B cell (primary cell): ENCODE data around the gene TBX15. TPM values are rescaled to one million over a fixed set of nuclear protein-coding genes. Genes with fewer than 3 reads are reported as not detected.

Experiments
- ATAC-seq: fragments of 200-7000 bp; cut with Tn5 transposase; one replicate; pipeline ENCODE4 v1.10.0; 2021; ENCODE audit warnings: low read depth, mild to moderate bottlenecking, moderate number of reproducible peaks, moderate library complexity
- CTCF ChIA-PET: fragments of 350-600 bp; sonication (Branson Sonifier 250); formaldehyde crosslinking; loops from one replicate; lab custom pipeline; 2021; ENCODE audit warnings: antibody characterized with exemption, inconsistent platforms; lab: Charles Lee
- POLR2A ChIA-PET: fragments of 350-600 bp; sonication (Branson Sonifier 250); formaldehyde crosslinking; loops from one replicate; lab custom pipeline; 2021; ENCODE audit warnings: antibody characterized with exemption; lab: Charles Lee
- DNase-seq: peaks from one replicate; pipeline ENCODE4 v3.0.0; 2013
- H2AFZ ChIP-seq: 2 replicates; pipeline ENCODE4 v1.6.1; 2012; ENCODE audit warnings: mild to moderate bottlenecking, low read depth, low read length; ENCODE audit not compliant: insufficient read depth, poor library complexity, severe bottlenecking
- H3K27ac ChIP-seq, 2 donors: 1 replicate in 1 of 2; 2 replicates in 1 of 2; pipeline ENCODE4 v1.5.1; 2012 to 2013; ENCODE audit warnings: low read length in 2 of 2, mild to moderate bottlenecking in 2 of 2, moderate library complexity in 1 of 2
- H3K27me3 ChIP-seq, 4 experiments: fragments of 200-600 bp in 1 of 4; sonication (generic) in 1 of 4; replicated peaks in 1 of 4; 1 replicate in 2 of 4; 2 replicates in 2 of 4; pipeline versions ENCODE4 v1.6.1 to v1.7.0; 2013 to 2016; ENCODE audit warnings: low read length in 3 of 4, mild to moderate bottlenecking in 2 of 4, mixed read lengths in 1 of 4, moderate library complexity in 1 of 4; ENCODE audit not compliant: insufficient read depth in 4 of 4, control insufficient read depth in 3 of 4; ENCODE audit errors: control extremely low read depth in 1 of 4
- H3K36me3 ChIP-seq, 2 experiments: replicated peaks in 1 of 2; 1 replicate in 1 of 2; 2 replicates in 1 of 2; pipeline versions ENCODE4 v1.6.1 to v1.7.1; 2013; ENCODE audit warnings: low read length in 1 of 2; ENCODE audit not compliant: insufficient read depth in 2 of 2, control insufficient read depth in 1 of 2; ENCODE audit errors: control extremely low read depth in 1 of 2, extremely low read depth in 1 of 2
- H3K4me1 ChIP-seq, 2 donors: fragments of 200-600 bp in 1 of 2; sonication (generic) in 1 of 2; 1 replicate in 1 of 2; 2 replicates in 1 of 2; pipeline versions ENCODE4 v1.5.1 to v1.6.1; 2013 to 2017; ENCODE audit warnings: low read length in 2 of 2; ENCODE audit not compliant: control insufficient read depth in 2 of 2, insufficient read depth in 2 of 2
- H3K4me2 ChIP-seq: replicated peaks from 2 replicates; pipeline ENCODE3; 2012; ENCODE audit warnings: mild to moderate bottlenecking, low read depth, low read length; ENCODE audit not compliant: poor library complexity, severe bottlenecking
- H3K4me3 ChIP-seq, 5 experiments: fragments of 200-600 bp in 1 of 5; sonication (generic) in 1 of 5; 1 replicate in 3 of 5; 2 replicates in 2 of 5; pipeline versions ENCODE4 v1.5.1 to v1.7.0; 2011 to 2016; ENCODE audit warnings: low read length in 4 of 5, mild to moderate bottlenecking in 4 of 5, low read depth in 2 of 5, control low read depth in 1 of 5, moderate library complexity in 1 of 5; ENCODE audit not compliant: insufficient read depth in 1 of 5; ENCODE audit errors: control extremely low read depth in 1 of 5, extremely low read depth in 1 of 5
- H3K79me2 ChIP-seq: fragments of 200-600 bp; sonication (generic); one replicate; pipeline ENCODE4 v1.6.0; 2016; ENCODE audit warnings: low read length; ENCODE audit not compliant: control insufficient read depth, insufficient read depth
- H3K9ac ChIP-seq: fragments of 200-600 bp; sonication (generic); 2 replicates; pipeline ENCODE4 v1.6.1; 2017; ENCODE audit warnings: mild to moderate bottlenecking, low read length, moderate library complexity
- H3K9me3 ChIP-seq, 3 donors: one replicate each; pipeline versions ENCODE4 v1.6.1 to v1.7.1; 2013; ENCODE audit warnings: low read length in 2 of 3; ENCODE audit not compliant: control insufficient read depth in 2 of 3, insufficient read depth in 1 of 3; ENCODE audit errors: control extremely low read depth in 1 of 3
- H4K20me1 ChIP-seq: 2 replicates; pipeline ENCODE4 v1.6.0; 2012; ENCODE audit warnings: mild to moderate bottlenecking, low read length; ENCODE audit not compliant: insufficient read depth, control insufficient read depth, poor library complexity, severe bottlenecking
- H3K27ac Mint-ChIP-seq: one replicate; pipeline ENCODE4 v1.8.0; 2021; ENCODE audit warnings: mixed read lengths
- H3K27me3 Mint-ChIP-seq: one replicate; pipeline ENCODE4 v1.8.0; 2021; ENCODE audit warnings: mixed read lengths
- H3K4me1 Mint-ChIP-seq: one replicate; pipeline ENCODE4 v1.8.0; 2021; ENCODE audit warnings: mixed read lengths
- H3K4me3 Mint-ChIP-seq: one replicate; pipeline ENCODE4 v1.8.0; 2021; ENCODE audit warnings: mixed read lengths
- H3K9me3 Mint-ChIP-seq: one replicate; pipeline ENCODE4 v1.8.0; 2022; ENCODE audit warnings: mixed read lengths; ENCODE audit not compliant: insufficient read depth
- CTCF ChIP-seq: fragments of 200-600 bp; IDR thresholded peaks from one replicate; pipeline ENCODE4 v1.8.0; 2022; ENCODE audit warnings: antibody characterized with exemption, mild to moderate bottlenecking
- EZH2 ChIP-seq: IDR thresholded peaks from 2 replicates; pipeline ENCODE4 v1.6.1; 2012; ENCODE audit warnings: borderline replicate concordance, low read depth, mild to moderate bottlenecking, moderate library complexity, low read length; ENCODE audit not compliant: insufficient read depth, poor library complexity, severe bottlenecking
- WGBS: methylation state at CpG from one replicate; pipeline ENCODE4 v1.1.5; 2013; ENCODE audit warnings: missing lambda C conversion rate; ENCODE audit not compliant: insufficient coverage; 5-methylcytosine and 5-hydroxymethylcytosine counted together
- intact Hi-C: fragments of 100-400 bp; cut with micrococcal nuclease; formaldehyde crosslinking; loops from one replicate; pipeline ENCODE4 v1.10.0; 2022
- polyA plus RNA-seq: library from polyadenylated mRNA; depleted of rRNA; stranded (reverse); fragments of >200 nt; gene quantifications from 2 replicates; pipeline ENCODE4 v1.2.3, GENCODE V29; 2012
- total RNA-seq, 2 donors: library from RNA; stranded (reverse); fragments of 120-200 nt in 1 of 2; gene quantifications; 1 replicate in 1 of 2; 2 replicates in 1 of 2; pipeline versions ENCODE4 v1.2.3 to v1.2.4, GENCODE V29; 2013 to 2022

TBX15 gene
- total and polyA plus RNA-seq, 2 donors (not counting 1 experiment from before 2014, with no cell fraction given), result 0.03 to 0.15 TPM

GRCh38 chr1:118927427-118928187 lies 60.5 kb downstream of the TBX15 start:
- Histone ChIP-seq H3K4me2 (no peak overlapping the region), H3K27me3 (no peaks in the 10 kb centered on the region), H3K36me3 (no peaks in the 10 kb centered on the region), H3K79me2 (no peaks in the 10 kb centered on the region), H3K4me3 (no peak overlapping the region), H3K9me3 (peaks cover 0 to 4% (median 0%) of the 10 kb centered on the region in 3 donors), H3K9ac (no peak overlapping the region), H3K4me1 (no peaks in the 10 kb centered on the region), H2AFZ (no peak overlapping the region), H4K20me1 (no peaks in the 10 kb centered on the region), H3K27ac (no peak overlapping the region)
- no peak overlapping the region for H3K4me3 Mint-ChIP-seq
- POLR2A ChIA-PET, result no interaction called here
- peaks cover 17% of the 10 kb centered on the region for H3K27me3 Mint-ChIP-seq
- DNase-seq (no peak), ATAC-seq (no peak)
- WGBS, result 49% methylated on average over 2 of the region's 4 CpGs
- peaks cover 6% of the 10 kb centered on the region for H3K4me1 Mint-ChIP-seq
- TF ChIP-seq EZH2, result no peak
- TF ChIP-seq CTCF, result no peak
- CTCF ChIA-PET, result no interaction called here
- intact Hi-C loops, result no loop called here
- H3K9me3 Mint-ChIP-seq, result no peaks in the 10 kb centered on the region
- H3K27ac Mint-ChIP-seq, result no peak overlapping the region

GRCh38 chr1:118926261-118926660 lies 61.9 kb downstream of the TBX15 start:
- Mint-ChIP-seq H3K27ac (no peak overlapping the region), H3K27me3 (peaks cover 17% of the 10 kb centered on the region), H3K9me3 (no peaks in the 10 kb centered on the region), H3K4me3 (no peak overlapping the region), H3K4me1 (peaks cover 6% of the 10 kb centered on the region)
- intact Hi-C loops, result no loop called here
- TF ChIP-seq EZH2 (no peak), CTCF (no peak)
- Histone ChIP-seq H3K4me1 (no peaks in the 10 kb centered on the region), H4K20me1 (no peaks in the 10 kb centered on the region), H3K27ac (no peak overlapping the region), H3K4me2 (no peak overlapping the region), H3K79me2 (no peaks in the 10 kb centered on the region), H3K36me3 (no peaks in the 10 kb centered on the region), H3K4me3 (no peak overlapping the region), H2AFZ (no peak overlapping the region), H3K9me3 (peaks cover 0 to 4% (median 0%) of the 10 kb centered on the region in 3 donors), H3K9ac (no peak overlapping the region), H3K27me3 (no peaks in the 10 kb centered on the region)
- no peak for ATAC-seq
- ChIA-PET POLR2A (no interaction called here), CTCF (no interaction called here)
- no peak for DNase-seq
